Measurements from ENCODE around the gene PPM1E.

GRCh38 chr17:58783380-58783779 is 27.7 kb downstream of the PPM1E start:
- TF ChIP-seq CTCF (IDR thresholded peaks at IDR 0.05) (no peak), POLR2A (IDR thresholded peaks at IDR 0.05) (no peak)

Measured in body of pancreas (tissue), 4 donors.